SK-N-SH (cell line): ENCODE data around the gene PAEP. TPM values are rescaled to one million over a fixed set of nuclear protein-coding genes. Genes with fewer than 3 reads are reported as not detected.
"Not testable (repeated sequence)": the region's sequence is repeated elsewhere in the genome, so short reads cannot be mapped to it uniquely, and the experiment has no call there.

Experiments
- CTCF ChIA-PET: fragments of 300-600, 350-600 bp; formaldehyde crosslinking; extraction: SDS; loops from one replicate; lab custom pipeline; 2021; lab: Yijun Ruan, JAX
- POLR2A ChIA-PET: fragments of 350-600 bp; sonication (Branson Sonifier 250); formaldehyde crosslinking; extraction: SDS; loops from one replicate; lab custom pipeline; 2020; ENCODE audit warnings: antibody characterized with exemption, inconsistent platforms; lab: Yijun Ruan, JAX
- DNase-seq: peaks from one replicate; pipeline ENCODE4 v3.0.0; 2012
- H2AFZ ChIP-seq: fragments of 200-600 bp; sonication (generic); 2 replicates; pipeline ENCODE4 v1.8.1; 2016; ENCODE audit warnings: antibody characterized with exemption, mild to moderate bottlenecking, low read depth
- H3F3A ChIP-seq: fragments of 200-600 bp; sonication (generic); replicated peaks from 2 replicates; pipeline ENCODE3; 2016; ENCODE audit warnings: antibody characterized with exemption, mild to moderate bottlenecking; ENCODE audit not compliant: insufficient read depth
- H3K27ac ChIP-seq, 2 experiments: fragments of 200-500 bp in 1 of 2; fragments of 200-600 bp in 1 of 2; sonication (Bioruptor generic) in 1 of 2; sonication (generic), shearing (Covaris generic) in 1 of 2; 2 replicates each; pipeline versions ENCODE4 v1.5.1 to v1.6.1; 2014 to 2016; ENCODE audit warnings: low read depth in 2 of 2, inconsistent platforms in 1 of 2, low read length in 1 of 2, mild to moderate bottlenecking in 1 of 2, mixed read lengths in 1 of 2
- H3K27me3 ChIP-seq: fragments of 200-600 bp; sonication (generic), shearing (Covaris generic); 2 replicates; pipeline ENCODE4 v1.6.1; 2016; ENCODE audit warnings: mixed run types; ENCODE audit not compliant: insufficient read depth
- H3K36me3 ChIP-seq, 2 experiments: fragments of 200-500 bp in 1 of 2; fragments of 200-600 bp in 1 of 2; sonication (Bioruptor generic) in 1 of 2; sonication (generic) in 1 of 2; replicated peaks in 1 of 2; 2 replicates each; pipeline versions ENCODE3 to v1.5.1; 2014 to 2016; ENCODE audit warnings: low read length in 1 of 2, mild to moderate bottlenecking in 1 of 2; ENCODE audit not compliant: insufficient read depth in 2 of 2, control insufficient read depth in 1 of 2
- H3K4me1 ChIP-seq, 2 experiments: fragments of 200-500 bp in 1 of 2; fragments of 200-600 bp in 1 of 2; sonication (Bioruptor generic) in 1 of 2; sonication (generic), shearing (Covaris generic) in 1 of 2; 2 replicates each; pipeline versions ENCODE4 v1.5.1 to v1.6.1; 2014 to 2016; ENCODE audit warnings: low read depth in 1 of 2, low read length in 1 of 2, mixed run types in 1 of 2; ENCODE audit not compliant: insufficient read depth in 2 of 2, control insufficient read depth in 1 of 2
- H3K4me2 ChIP-seq: fragments of 200-600 bp; sonication (generic), shearing (Covaris generic); 2 replicates; pipeline ENCODE4 v1.6.1; 2017; ENCODE audit warnings: mixed run types
- H3K4me3 ChIP-seq, 2 experiments: fragments of 200-500 bp in 1 of 2; fragments of 200-600 bp in 1 of 2; sonication (Bioruptor generic) in 1 of 2; sonication (generic), shearing (Covaris generic) in 1 of 2; 2 replicates each; pipeline versions ENCODE4 v1.5.1 to v1.8.1; 2014 to 2016; ENCODE audit warnings: low read depth in 2 of 2, inconsistent platforms in 1 of 2, low read length in 1 of 2, mild to moderate bottlenecking in 1 of 2, mixed read lengths in 1 of 2, moderate library complexity in 1 of 2
- H3K79me2 ChIP-seq: fragments of 200-600 bp; sonication (generic); 2 replicates; pipeline ENCODE4 v1.8.1; 2017; ENCODE audit warnings: mild to moderate bottlenecking; ENCODE audit not compliant: insufficient read depth
- H3K9ac ChIP-seq: fragments of 200-600 bp; sonication (generic); 2 replicates; pipeline ENCODE4 v1.6.1; 2017; ENCODE audit warnings: mixed run types
- H3K9me2 ChIP-seq: fragments of 200-600 bp; sonication (generic); 2 replicates; pipeline ENCODE4 v1.6.1; 2017; ENCODE audit warnings: mixed run types
- H3K9me3 ChIP-seq: fragments of 200-600 bp; sonication (generic); 2 replicates; pipeline ENCODE4 v1.6.1; 2017; ENCODE audit warnings: mixed run types, mild to moderate bottlenecking, moderate library complexity
- H4K20me1 ChIP-seq: fragments of 200-600 bp; sonication (generic); 2 replicates; pipeline ENCODE4 v1.6.1; 2017; ENCODE audit warnings: mild to moderate bottlenecking, mixed run types; ENCODE audit not compliant: insufficient read depth
- CHD2 ChIP-seq: fragments of 150-350 bp; IDR thresholded peaks from 2 replicates; pipeline ENCODE4 v1.6.1; 2018; ENCODE audit warnings: low read length; ENCODE audit not compliant: partially characterized antibody
- EZH2phosphoT487 ChIP-seq: fragments of 200-600 bp; sonication (generic); IDR thresholded peaks from 2 replicates; pipeline ENCODE4 v1.6.1; 2017; ENCODE audit warnings: low read depth, mixed run types, mild to moderate bottlenecking, antibody characterized with exemption, moderate library complexity, borderline replicate concordance
- FOSL2 ChIP-seq: IDR thresholded peaks from 2 replicates; pipeline ENCODE4 v1.4.0; 2012; ENCODE audit warnings: low read depth, mild to moderate bottlenecking, moderate library complexity, borderline replicate concordance
- FOXM1 ChIP-seq: IDR thresholded peaks from 2 replicates; pipeline ENCODE4 v1.4.0; 2012; ENCODE audit warnings: low read depth, mild to moderate bottlenecking
- MEF2A ChIP-seq: IDR thresholded peaks from 2 replicates; pipeline ENCODE4 v1.4.0; 2012; ENCODE audit warnings: low read depth, borderline replicate concordance
- MXI1 ChIP-seq: IDR thresholded peaks from 2 replicates; pipeline ENCODE4 v1.6.1; 2012; ENCODE audit warnings: mild to moderate bottlenecking, low read depth, low read length, improper control_type of control experiment
- POLR2AphosphoS5 ChIP-seq: IDR thresholded peaks from 2 replicates; pipeline ENCODE4 v1.6.1; 2012; ENCODE audit warnings: low read depth, low read length
- RAD21 ChIP-seq: IDR thresholded peaks from 2 replicates; pipeline ENCODE4 v1.6.1; 2012; ENCODE audit warnings: mild to moderate bottlenecking, low read length
- REST ChIP-seq: IDR thresholded peaks from 2 replicates; pipeline ENCODE4 v1.6.1; 2012; ENCODE audit warnings: mild to moderate bottlenecking, low read depth, low read length, moderate library complexity
- YY1 ChIP-seq: IDR thresholded peaks from 2 replicates; pipeline ENCODE4 v1.4.0; 2012; ENCODE audit warnings: low read depth, mild to moderate bottlenecking
- WGBS: methylation state at CpG from one replicate; pipeline ENCODE4 v1.1.6; 2017; ENCODE audit warnings: low lambda C conversion rate; 5-methylcytosine and 5-hydroxymethylcytosine counted together
- polyA plus RNA-seq, 3 experiments: library from polyadenylated mRNA; depleted of rRNA; stranded (reverse); fragments of >200 nt; gene quantifications; 2 replicates each; pipeline ENCODE4 v1.2.3, GENCODE V29; 2012
- TF ChIP-seq, protein P1 (sequence below): fragments of 200-600 bp; sonication (generic); IDR thresholded peaks from 2 replicates; pipeline ENCODE4 v1.6.1; 2017; ENCODE audit warnings: antibody characterized with exemption, mild to moderate bottlenecking, moderate library complexity

The PAEP gene
- polyA plus RNA-seq, 1 of the 3 experiments (the other 2 are of a cell fraction): 0.08 TPM

DNA sequence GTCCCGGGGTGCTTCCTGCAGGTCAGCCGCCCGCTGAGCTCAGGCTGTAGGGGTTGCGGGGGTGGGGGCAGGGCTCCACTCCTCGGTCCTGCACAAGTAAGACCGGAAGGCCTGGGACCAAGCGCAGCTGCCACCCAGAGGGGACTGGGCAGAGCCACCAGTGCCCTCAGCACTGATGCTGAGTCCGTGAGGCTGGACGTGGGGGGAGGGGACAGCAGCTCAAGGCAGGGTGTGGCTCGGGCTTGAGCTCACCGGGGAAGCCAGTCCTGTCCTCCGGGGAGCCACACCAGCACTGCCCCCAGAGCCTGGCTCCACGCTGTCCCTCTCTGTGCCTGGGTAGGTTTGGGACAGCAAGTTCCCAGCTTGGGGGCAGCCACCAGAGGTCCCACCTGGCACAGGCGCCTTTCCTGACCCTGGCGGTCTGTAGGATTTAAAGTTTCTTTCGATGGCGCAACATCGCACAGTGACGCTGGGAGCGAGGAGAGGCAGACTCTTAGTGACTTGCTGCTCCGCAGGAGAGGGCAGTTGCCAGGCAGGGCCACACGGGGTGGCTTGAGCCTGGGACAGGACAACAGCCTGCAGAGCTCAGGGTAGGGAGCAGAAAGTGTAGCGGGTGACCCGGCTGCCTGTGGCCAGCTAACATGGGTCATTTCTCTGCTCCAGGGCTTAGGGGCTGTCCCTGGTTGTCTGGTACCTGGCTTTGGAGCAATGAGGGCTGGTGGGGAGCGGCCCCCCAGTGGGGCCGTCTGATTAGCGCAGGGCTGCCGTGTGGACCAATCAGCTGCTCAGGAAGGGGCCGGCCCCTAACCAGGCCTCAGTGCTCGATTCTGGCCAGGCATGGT is 34.6 kb upstream of the PAEP start:
- WGBS: 72% methylated on average over 18 of the region's 30 CpGs
- no peaks in the 10 kb centered on the region for H3F3A ChIP-seq
- CTCF ChIA-PET: interaction anchor here (1.6 kb wide), 1 partner anchor 22 kb away, joined by 6 read pairs; no protein-coding TSS in a partner anchor
- DNase-seq: no peak
- POLR2A ChIA-PET: no interaction called here
- no peak for TF ChIP-seq FOXM1
- TF ChIP-seq YY1: no peak
- TF ChIP-seq RAD21: no peak
- no peak for TF ChIP-seq POLR2AphosphoS5
- no peak for TF ChIP-seq EZH2phosphoT487
- no peak for TF ChIP-seq MEF2A
- TF ChIP-seq, protein P1, sequence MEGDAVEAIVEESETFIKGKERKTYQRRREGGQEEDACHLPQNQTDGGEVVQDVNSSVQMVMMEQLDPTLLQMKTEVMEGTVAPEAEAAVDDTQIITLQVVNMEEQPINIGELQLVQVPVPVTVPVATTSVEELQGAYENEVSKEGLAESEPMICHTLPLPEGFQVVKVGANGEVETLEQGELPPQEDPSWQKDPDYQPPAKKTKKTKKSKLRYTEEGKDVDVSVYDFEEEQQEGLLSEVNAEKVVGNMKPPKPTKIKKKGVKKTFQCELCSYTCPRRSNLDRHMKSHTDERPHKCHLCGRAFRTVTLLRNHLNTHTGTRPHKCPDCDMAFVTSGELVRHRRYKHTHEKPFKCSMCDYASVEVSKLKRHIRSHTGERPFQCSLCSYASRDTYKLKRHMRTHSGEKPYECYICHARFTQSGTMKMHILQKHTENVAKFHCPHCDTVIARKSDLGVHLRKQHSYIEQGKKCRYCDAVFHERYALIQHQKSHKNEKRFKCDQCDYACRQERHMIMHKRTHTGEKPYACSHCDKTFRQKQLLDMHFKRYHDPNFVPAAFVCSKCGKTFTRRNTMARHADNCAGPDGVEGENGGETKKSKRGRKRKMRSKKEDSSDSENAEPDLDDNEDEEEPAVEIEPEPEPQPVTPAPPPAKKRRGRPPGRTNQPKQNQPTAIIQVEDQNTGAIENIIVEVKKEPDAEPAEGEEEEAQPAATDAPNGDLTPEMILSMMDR: no peak
- TF ChIP-seq MXI1: no peak
- TF ChIP-seq REST: no peak
- no peak for TF ChIP-seq CHD2
- no peak for TF ChIP-seq FOSL2
- no peaks in the 10 kb centered on the region for H4K20me1 ChIP-seq
- no peaks in the 10 kb centered on the region for H3K9me2 ChIP-seq
- H3K27ac ChIP-seq: no peak overlapping the region
- no peaks in the 10 kb centered on the region for H3K27me3 ChIP-seq
- no peak overlapping the region for H2AFZ ChIP-seq
- no peaks in the 10 kb centered on the region for H3K9me3 ChIP-seq
- no peaks in the 10 kb centered on the region; a peak in 1 of 4 replicates for H3K4me1 ChIP-seq
- no peaks in the 10 kb centered on the region for H3K79me2 ChIP-seq
- H3K9ac ChIP-seq: no peak overlapping the region
- no peak overlapping the region for H3K4me2 ChIP-seq
- H3K36me3 ChIP-seq: no peaks in the 10 kb centered on the region
- H3K4me3 ChIP-seq: no peak overlapping the region

DNA sequence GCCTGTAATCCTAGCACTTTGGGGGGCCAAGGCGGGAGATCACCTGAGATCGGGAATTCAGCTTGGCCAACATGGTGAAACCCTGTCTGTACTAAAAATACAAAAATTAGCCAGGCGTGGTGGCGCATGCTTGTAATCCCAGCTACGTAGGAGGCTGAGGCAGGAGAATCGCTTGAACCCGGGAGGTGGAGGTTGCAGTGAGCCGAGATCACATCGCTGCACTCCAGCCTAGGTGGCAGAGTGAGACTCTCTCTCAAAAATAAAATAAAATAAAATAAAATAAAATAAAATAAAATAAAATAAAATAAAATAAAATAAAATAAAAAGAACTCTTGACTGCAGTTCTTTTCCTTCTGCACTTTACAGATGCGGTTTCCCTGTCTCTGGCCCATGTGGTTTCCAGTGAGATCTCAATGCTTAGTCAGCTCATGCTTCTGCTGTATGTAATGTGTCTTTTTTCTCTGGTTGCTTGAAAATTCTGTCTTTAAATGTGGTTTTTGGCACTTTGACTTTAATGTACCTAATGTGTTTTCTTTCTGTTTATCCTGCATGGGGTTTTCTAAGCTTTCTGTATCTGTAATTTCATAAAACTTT is 32.6 kb upstream of the PAEP start:
- H3K27ac ChIP-seq, H3K36me3 ChIP-seq, CTCF ChIA-PET, H3K4me1 ChIP-seq, H2AFZ ChIP-seq, H3K4me2 ChIP-seq, H3K9me2 ChIP-seq, H3K9me3 ChIP-seq, H3K4me3 ChIP-seq, DNase-seq, H4K20me1 ChIP-seq, H3K79me2 ChIP-seq, POLR2A ChIA-PET, H3F3A ChIP-seq, H3K9ac ChIP-seq, H3K27me3 ChIP-seq: not testable (repeated sequence)
- WGBS: 77% methylated on average over 10 of the region's 10 CpGs
